ENCODE results near the gene NEU4. TPM values are rescaled to one million over a fixed set of nuclear protein-coding genes. Genes with fewer than 3 reads are reported as not detected.
"Not testable (repeated sequence)": the region's sequence is repeated elsewhere in the genome, so short reads cannot be mapped to it uniquely, and the experiment has no call there.

Gene NEU4
- polyA plus RNA-seq, 12 donors: 2.3 to 27.3 (median 4.5) TPM; not detected in 1

DNA sequence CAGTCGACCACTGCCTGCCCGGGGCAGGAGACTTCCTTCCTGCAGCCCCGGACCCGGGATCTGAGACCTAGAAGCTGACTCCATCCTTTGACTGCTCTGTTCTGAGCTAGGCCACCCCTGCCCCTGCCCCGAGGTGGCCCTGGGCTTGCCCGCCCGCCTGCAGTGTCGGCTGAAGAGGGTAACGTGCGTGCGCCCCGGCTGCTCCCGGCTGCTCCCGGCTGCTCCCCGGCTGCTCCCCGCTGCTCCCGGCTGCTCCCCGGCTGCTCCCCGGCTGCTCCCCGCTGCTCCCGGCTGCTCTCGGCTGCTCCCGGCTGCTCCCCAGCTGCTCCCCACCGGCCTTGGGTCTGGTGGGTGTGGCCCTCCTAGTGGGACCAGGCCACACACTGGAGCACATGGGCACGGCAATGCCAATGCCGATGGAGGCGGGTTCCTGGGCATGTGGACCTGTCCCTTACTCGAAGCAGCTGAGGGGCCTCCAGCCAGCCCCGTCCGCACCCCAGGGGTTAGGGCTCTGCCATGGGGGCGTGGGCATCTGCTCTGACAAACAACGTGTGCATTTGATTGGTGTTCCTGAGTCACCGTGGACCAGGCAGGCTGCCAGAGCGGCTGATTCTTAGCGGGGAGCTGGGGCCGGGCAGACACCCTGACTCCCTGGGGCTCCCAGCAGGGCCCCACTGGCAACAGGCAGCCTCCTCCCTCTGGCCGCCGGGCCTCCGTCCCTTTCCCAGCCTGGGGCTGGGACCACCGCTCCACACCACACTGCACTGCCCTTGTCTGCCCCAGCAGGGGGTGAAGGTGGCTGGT lies 34.4 kb upstream of the NEU4 start:
- no peak for DNase-seq

DNA sequence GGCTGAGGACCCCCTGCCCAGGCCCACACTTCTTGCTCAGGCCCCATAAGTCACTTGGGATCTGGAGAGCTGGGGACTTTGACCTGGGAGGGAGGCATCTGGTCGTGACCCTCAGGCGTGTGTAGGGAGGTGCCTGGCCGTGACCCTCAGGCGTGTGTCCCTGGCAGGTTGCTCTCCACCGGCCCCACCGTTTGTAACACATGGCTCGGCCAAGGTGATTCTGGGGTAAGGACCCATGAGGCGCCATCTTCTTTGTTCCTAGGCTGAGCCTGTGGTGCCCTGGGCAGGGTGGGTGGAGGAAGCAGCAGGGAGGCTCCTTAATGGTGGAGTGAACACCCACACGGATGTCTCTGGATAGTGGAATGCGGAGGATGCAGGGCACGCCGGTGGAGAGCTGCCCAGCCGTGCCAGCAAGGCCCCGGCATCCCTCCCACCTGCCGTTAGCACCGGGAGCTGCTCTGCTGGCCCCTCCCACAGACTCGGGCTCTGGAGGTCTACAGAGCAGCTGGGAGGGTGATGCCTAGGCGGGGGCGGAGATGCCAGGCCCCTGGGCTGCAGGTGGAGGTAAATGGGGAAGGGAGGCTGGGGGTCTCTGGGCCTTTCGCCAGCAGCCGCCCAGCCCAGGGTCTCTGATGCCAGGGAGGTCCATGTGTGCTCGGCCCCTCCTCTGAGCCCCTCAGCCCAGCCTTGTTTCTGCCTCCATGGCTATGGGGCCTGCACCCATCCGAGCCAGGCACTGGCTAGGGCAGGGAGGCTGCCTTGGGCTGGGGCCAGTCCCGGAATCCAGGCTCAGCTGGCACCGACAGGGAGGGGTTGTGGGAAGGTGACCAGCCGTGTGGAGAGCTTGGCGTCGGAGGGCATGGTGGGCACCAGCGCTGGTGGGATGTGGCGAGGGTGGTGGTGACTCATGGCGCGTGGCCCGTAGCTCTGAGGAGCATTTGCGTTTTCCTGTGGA lies 33.5 kb upstream of the NEU4 start:
- DNase-seq: no peak

DNA sequence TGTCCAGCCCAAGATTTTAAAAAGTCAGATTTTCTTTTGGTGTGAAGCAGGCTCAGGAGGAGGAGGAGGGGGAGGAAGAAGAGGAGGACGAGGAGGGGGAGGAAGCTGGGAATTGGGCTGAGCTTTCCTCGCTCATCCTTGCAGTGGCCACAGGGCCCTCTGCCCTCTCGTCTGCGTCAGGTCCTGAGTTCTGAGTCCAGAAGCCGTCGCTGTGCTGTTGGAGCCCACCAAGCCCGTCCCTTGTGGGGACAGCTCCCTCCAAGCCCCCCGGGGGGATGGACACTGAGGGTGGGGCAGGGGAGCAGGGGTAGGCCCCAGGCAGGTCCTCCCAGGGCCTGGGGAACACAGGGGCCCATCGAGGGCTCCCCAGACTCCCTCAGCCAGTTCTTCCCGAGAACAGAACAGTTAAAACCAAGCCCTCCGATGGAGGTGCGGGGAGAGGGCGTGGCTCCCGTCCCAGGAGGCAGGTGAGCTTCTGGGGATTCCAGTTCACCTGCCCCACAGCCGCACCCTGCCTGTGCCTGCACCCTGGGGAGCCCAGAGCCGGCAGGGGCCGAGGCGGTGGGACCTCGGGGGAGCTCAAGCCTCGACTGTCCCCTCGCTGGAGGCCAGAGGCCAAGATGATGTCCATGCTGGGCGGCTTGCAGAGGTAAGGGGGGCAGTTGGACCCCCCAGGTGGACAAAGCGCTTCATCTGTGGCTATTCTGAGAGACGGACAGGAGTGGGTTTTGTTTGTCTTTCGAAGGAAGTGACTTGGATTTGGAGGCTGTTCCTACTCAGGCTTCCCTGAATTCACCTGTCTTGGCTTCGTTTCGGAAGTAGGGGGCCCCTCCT lies 32.4 kb upstream of the NEU4 start, which contains the start of gene GAL3ST2:
GAL3ST2 (plus strand) TSS at position 487 of the 834 bp plus-strand sequence; CDS start at position 621, 134 bp downstream.
- DNase-seq: no peak

DNA sequence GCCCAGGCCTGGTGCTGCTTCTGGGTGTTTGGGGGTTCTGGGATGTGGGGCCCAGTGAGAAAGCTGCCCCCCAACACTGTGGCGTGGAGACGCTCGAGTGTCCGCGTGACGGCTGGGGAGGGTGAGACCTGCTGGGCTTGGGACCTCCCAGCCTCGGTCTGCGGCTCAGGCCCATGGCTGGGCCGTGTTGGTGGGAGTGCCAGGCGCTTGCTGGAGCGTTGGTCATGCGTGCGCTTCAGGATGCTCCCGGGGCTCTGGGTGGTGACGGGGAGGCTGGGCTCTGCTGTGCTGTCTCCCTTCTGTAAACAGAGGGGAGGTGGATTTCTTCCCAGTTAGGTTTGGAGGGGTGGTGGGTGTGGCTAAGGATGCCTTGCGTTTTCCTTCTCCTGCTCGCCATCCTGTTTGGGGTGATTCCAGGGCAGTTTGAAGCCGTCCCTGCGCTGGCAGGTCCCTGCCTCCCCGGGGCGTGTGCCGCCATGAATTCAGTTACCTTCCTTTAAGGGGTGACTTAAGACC lies 31.8 kb upstream of the NEU4 start:
- DNase-seq: no peak

GRCh38 chr2:241777686-241778627 lies 31.0 kb upstream of the NEU4 start:
- no peak for DNase-seq

DNA sequence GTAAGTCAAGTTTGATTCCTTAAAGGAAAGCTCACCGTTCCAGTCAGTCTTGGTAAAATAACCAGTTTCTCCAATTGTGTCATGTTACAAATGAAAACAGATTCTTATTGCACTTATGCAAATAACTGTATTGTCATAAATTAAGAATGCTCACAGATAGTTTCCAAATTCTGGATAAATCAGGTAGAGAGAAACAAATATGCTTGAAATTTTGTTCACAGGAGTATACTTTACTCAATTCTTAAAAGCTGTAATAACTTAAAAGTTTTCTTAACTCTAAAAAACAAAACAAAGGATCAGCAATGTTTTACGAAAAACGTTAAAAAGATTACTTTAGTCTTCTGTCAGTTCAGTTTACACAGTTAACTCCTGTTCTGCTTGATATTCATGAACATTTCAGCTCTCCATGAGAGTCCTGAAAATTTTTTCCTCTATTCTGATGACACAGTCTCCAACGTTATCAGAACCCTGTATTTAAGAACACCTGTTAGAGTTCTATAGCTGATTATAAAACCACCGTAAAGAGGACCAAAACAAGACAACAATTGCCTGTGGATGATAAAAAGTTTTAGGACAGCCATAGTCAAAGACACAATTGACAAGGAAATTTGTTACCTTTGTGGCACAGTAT lies 27.9 kb upstream of the NEU4 start:
- DNase-seq: no peak

DNA sequence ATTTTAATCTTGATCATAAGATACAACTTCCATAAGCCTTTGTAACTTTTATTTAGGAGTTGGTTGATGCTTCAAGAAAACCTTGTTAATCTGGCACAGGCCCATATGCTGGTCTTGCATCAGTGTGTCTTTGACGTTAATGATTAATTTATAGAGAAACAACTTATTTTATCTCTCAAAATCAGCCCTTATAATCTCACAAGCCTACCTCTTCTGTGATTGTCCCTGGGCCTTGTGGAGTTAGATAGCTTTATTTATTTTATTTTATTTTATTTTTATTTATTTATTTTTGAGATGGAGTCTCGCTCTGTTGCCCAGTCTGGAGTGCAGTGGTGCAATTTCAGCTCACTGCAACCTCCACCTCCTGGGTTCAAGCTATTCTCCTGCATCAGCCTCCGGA lies 26.9 kb upstream of the NEU4 start:
- DNase-seq: not testable (repeated sequence)

- no peak for DNase-seq
These were observed 20.9 kb upstream of the NEU4 start for GRCh38 chr2:241788135-241788534.

DNA sequence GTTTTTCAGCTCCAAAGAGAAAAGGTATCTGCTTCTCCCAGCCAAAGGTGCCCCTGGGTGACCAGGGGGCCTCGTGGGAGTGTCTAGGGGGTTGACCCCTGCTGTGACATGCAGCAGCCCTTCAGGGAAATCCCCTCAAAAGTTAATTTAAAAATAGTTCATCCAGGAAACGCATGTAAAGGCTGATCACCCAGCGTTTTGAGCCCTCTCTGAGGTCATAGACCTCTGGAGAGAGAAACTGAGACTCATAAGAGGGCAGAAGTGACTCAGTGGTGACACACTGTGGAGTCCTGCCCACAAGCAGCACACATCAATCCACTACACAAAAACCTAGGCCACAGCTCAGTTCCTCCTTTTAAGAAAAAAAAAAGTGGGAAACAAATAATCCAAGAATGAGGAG lies 20.4 kb upstream of the NEU4 start:
- no peak for DNase-seq

- not testable (repeated sequence) for DNase-seq
These were observed 17.6 kb upstream of the NEU4 start for GRCh38 chr2:241791385-241791784.

- no peak for DNase-seq
These were observed 15.6 kb upstream of the NEU4 start for GRCh38 chr2:241793385-241793784.

- no peak for DNase-seq
These were observed 14.7 kb upstream of the NEU4 start for GRCh38 chr2:241794250-241794823.

DNA sequence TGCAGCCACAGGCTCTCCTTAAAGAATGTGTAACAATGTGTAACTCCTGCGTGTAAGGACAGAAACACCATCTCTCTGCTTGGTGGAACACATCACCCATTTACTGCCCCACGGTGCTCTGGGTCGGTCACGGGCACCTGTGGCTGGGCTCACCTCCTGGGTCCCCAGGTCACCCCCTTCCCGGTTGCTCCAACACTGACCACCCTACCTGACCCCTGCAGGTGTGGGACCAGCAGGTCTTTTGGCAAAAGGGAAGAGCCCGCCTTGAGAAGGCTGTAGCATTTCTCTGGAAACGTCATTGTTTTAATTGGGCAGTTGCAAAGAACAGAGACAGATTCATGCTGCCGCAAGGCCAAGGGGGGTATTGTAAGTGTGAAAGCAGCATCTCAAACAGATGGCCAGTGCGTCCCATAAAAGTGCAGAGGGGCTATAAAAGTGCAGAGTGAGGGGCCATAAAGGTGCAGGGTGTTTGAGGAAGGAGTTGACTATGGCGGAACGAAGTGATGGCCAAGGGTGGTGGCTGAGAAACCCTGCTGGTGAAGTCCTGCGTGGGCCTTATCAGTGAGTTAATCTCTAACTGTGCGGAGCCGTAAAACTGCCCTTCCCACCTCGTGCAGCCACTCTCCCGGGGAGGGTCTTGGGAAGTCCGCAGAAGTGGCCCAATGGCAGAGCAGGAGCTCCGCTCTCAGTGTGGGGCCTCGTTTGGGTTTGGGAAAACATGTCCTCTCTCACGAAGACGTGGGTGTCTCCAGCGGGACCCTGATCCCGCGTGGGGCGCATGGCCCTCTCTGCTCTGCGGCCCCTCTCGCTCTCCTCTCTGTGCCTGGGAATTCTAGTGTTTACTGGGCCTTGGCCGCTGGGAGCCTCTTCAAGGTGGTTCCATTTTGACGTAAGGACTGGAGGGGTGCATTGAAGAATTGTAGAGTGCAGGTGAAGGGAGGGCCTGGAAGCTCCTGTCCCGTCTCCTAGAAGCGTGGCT lies 13.7 kb upstream of the NEU4 start:
- no peak for DNase-seq

DNA sequence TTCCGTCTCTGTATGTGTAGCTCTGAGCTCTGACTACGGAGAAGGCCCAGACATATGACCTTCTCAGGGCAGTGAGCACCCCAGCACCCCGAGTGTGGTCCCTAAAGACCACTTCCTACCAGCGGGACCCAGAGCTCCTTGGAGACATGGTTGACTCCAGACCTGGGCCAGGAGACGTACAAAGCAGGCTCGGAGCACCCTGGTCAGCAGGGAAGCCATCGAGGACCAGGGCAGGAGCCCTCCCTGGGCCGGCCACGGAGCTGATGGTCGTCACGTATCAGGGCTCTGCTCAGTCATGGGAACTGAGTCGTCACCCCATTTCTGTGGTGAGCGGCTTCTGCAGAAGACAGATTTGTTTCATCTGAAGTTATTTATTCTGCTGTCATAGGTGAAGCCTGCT lies 12.8 kb upstream of the NEU4 start:
- DNase-seq: no peak

DNA sequence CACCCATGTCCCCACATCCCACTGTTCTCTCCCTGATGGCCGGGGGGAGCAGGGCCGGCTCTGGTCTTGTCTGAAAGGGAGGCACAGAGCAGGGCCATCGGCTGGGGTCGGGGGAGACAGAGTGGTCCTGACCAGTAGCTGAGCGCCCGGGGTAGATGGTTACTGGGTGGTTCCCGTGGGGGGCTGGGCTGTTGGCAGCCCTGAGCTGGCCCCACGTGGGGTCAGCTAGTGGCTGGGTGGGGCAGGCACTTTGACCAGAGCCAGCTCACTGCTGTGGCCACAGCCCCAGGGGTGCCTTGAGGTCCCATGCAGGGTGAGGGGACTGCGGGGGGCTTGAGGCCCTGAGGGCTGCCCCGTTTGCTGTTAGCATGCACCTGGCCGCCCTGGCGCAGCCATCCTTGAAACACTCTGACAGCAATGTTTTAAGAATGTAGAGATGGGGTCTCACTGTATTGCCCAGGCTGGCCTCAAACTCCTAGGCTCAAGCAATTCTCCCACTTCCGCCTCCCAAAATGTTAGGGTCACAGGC lies 12.3 kb upstream of the NEU4 start:
- no peak for DNase-seq

DNA sequence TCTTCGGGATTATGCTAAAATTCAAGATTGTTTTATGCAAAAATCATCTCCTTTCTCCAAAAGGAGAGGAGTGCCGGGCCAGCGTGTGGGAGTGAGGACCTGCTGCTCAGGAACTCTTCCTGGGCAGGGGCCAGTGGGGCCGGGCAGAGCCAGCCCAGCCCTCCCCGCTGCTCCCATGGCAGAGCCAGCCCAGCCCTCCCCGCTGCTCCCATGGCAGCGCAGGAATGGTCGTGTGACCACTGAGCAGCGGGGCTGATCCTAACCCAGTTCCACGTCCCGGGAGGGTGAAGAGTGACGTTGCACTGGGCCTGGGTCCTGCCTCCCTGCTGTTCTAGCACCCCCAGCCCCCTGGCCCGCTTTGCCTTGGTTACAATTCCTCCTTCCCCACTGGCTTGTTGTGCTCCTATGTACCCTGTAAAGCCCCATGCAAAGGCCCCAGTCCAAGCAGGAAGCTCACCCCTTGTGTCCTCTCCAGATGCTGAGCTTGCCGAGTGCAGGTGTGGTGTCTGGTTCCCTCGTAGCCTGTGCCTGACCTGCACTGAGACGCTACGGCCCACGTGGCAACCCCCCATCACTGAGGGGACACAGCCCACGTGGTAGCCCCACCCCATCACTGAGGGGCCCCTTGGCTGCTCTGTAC lies 11.4 kb upstream of the NEU4 start:
- no peak for DNase-seq

- no peak for DNase-seq
These were observed 10.8 kb upstream of the NEU4 start for GRCh38 chr2:241798081-241798630.

Data from muscle of arm (tissue), 12 donors.